ENCODE data around the gene DHRS12. TPM values are rescaled to one million over a fixed set of nuclear protein-coding genes. Genes with fewer than 3 reads are reported as not detected.
A peak's percentile ranks its signal among the peaks of the same experiment; 100 is the strongest.

The DHRS12 gene
- total and polyA plus RNA-seq, 3 donors from 2014 or later, result 11.4 to 16.8 (median 15.9) TPM

GRCh38 chr13:51797664-51798488 lies 6.1 kb downstream of the DHRS12 start:
- intact Hi-C loops (cut with DNase I; ENCODE audit: low total_unique reads), result loop anchor here (5.0 kb wide), 1 partner anchor 2001 kb away; no protein-coding TSS in a partner anchor

GRCh38 chr13:51796546-51796945 lies 7.4 kb downstream of the DHRS12 start:
- no peak for DNase-seq
- no peaks in the 10 kb centered on the region for H3K27me3 ChIP-seq
- no peak overlapping the region for H3K4me3 ChIP-seq
- no peak for TF ChIP-seq CTCF (IDR thresholded peaks at IDR 0.05)
- TF ChIP-seq POLR2A (IDR thresholded peaks at IDR 0.05), result no peak
- H3K36me3 ChIP-seq (ENCODE audit: low read depth, missing control alignments), result no peaks in the 10 kb centered on the region
- H3K9me3 ChIP-seq, result no peaks in the 10 kb centered on the region
- intact Hi-C loops (cut with DNase I; ENCODE audit: low total_unique reads), result loop anchor here (5.0 kb wide), 1 partner anchor 1999 kb away; no protein-coding TSS in a partner anchor
- peaks cover 1% of the 10 kb centered on the region for H3K4me1 ChIP-seq
- H3K27ac ChIP-seq, result no peak overlapping the region
- 80 to 86% methylated on average over 7 of the region's 7 CpGs for WGBS, 2 donors

More at GRCh38 chr13:51797664-51798488, 6.1 kb downstream of the DHRS12 start:
- H3K36me3 ChIP-seq (ENCODE audit: low read depth, missing control alignments), result no peaks in the 10 kb centered on the region
- no peaks in the 10 kb centered on the region for H3K9me3 ChIP-seq
- H3K27ac ChIP-seq, result no peak overlapping the region
- no peaks in the 10 kb centered on the region for H3K27me3 ChIP-seq
- TF ChIP-seq POLR2A (IDR thresholded peaks at IDR 0.05), result no peak
- TF ChIP-seq CTCF (IDR thresholded peaks at IDR 0.05), result peak in 2 of 3 experiments; percentile 26 to 31
- H3K4me3 ChIP-seq, result no peak overlapping the region
- DNase-seq, result peak; percentile 69
- 80 to 81% methylated on average over 11 to 12 of the region's 12 CpGs for WGBS, 2 donors
- peaks cover 13% of the 10 kb centered on the region for H3K4me1 ChIP-seq

- intact Hi-C loops (cut with DNase I; ENCODE audit: low total_unique reads), result loop anchor here (5.0 kb wide), 1 partner anchor 1998 kb away; no protein-coding TSS in a partner anchor
These were observed 8.5 kb downstream of the DHRS12 start for GRCh38 chr13:51795419-51795818.

GRCh38 chr13:51794964-51795363 lies 9.0 kb downstream of the DHRS12 start:
- H3K36me3 ChIP-seq (ENCODE audit: low read depth, missing control alignments), result no peaks in the 10 kb centered on the region
- no peak for DNase-seq
- intact Hi-C loops (cut with DNase I; ENCODE audit: low total_unique reads), result loop anchor here (5.0 kb wide), 1 partner anchor 1998 kb away; no protein-coding TSS in a partner anchor
- TF ChIP-seq POLR2A (IDR thresholded peaks at IDR 0.05) (no peak), CTCF (IDR thresholded peaks at IDR 0.05) (no peak)
- WGBS, 2 donors, result 72 to 100% methylated on average over 1 to 4 of the region's 4 CpGs
- H3K9me3 ChIP-seq, result no peaks in the 10 kb centered on the region
- H3K27ac ChIP-seq, result no peak overlapping the region
- no peak overlapping the region for H3K4me3 ChIP-seq
- H3K27me3 ChIP-seq, result no peaks in the 10 kb centered on the region
- no peaks in the 10 kb centered on the region for H3K4me1 ChIP-seq

More at GRCh38 chr13:51795419-51795818, 8.5 kb downstream of the DHRS12 start:
- H3K27ac ChIP-seq, result no peak overlapping the region
- DNase-seq, result no peak
- WGBS, 2 donors, result 95% methylated on average over 2 of the region's 2 CpGs
- no peaks in the 10 kb centered on the region for H3K27me3 ChIP-seq
- H3K4me3 ChIP-seq, result no peak overlapping the region
- TF ChIP-seq CTCF (IDR thresholded peaks at IDR 0.05), result no peak
- TF ChIP-seq POLR2A (IDR thresholded peaks at IDR 0.05), result no peak
- no peaks in the 10 kb centered on the region for H3K9me3 ChIP-seq
- no peaks in the 10 kb centered on the region for H3K36me3 ChIP-seq (ENCODE audit: low read depth, missing control alignments)
- H3K4me1 ChIP-seq, result no peaks in the 10 kb centered on the region

All from testis (tissue), 3 donors.